Measurements from ENCODE around the gene POLD3.

DNA sequence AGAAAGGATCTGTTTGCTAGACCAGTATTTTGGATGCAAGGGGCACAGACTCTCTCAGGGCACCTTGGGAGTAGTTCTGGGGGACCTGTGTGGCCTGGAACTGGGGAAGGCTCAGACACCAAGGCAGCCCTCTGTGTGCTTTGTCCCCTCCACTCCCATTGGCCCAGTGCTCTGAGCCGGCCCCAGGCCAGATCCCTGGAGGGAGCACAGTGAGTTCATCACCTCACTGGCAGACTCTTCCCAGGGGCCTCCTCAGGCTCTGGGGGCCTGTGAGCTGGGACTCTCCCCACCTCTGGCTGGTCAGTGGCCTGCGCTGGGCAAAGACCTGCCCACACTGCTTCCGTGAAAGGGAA lies 87.1 kb downstream of the POLD3 start:
- TF ChIP-seq SP1 (IDR thresholded peaks at IDR 0.05; ENCODE audit: low read depth), result no peak
- TF ChIP-seq CTCF (IDR thresholded peaks at IDR 0.05 in 2 of 3, conservative IDR thresholded peaks at IDR 0.05 in 1 of 3; ENCODE audit: borderline replicate concordance in 1 of 3, insufficient read depth in 1 of 3, low read depth in 2 of 3, low read length in 2 of 3), result no peak
- no peak for TF ChIP-seq ZBTB33 (IDR thresholded peaks at IDR 0.05; ENCODE audit: extremely low read depth, insufficient replicate concordance, low read length)
- no peak for TF ChIP-seq REST (IDR thresholded peaks at IDR 0.05; ENCODE audit: low read depth)
- no peak for TF ChIP-seq POLR2AphosphoS5 (IDR thresholded peaks at IDR 0.05; ENCODE audit: low read depth, low read length)
- no peak for TF ChIP-seq POLR2A (IDR thresholded peaks at IDR 0.05; ENCODE audit: borderline replicate concordance, extremely low read depth, insufficient read depth, insufficient read length)
- no peak for TF ChIP-seq EZH2phosphoT487 (IDR thresholded peaks at IDR 0.05; ENCODE audit: borderline replicate concordance)
